Breast epithelium (tissue), 3 donors: ENCODE measurements around the gene CHN2.

Source experiments
- POLR2A ChIP-seq: fragments of 450-650 bp; IDR thresholded peaks from one replicate; pipeline ENCODE4 v1.6.1; 2016; ENCODE audit warnings: antibody characterized with exemption, mild to moderate bottlenecking, moderate library complexity
- POLR2AphosphoS5 ChIP-seq, 3 donors: sonication (generic); formaldehyde crosslinking; IDR thresholded peaks; one replicate each; pipeline ENCODE4 v1.6.1; 2017; ENCODE audit warnings: antibody characterized with exemption in 3 of 3
- TF ChIP-seq, protein P1 (sequence below), 3 donors: fragments of 450-650 bp; IDR thresholded peaks; one replicate each; pipeline ENCODE4 v1.5.1; 2016 to 2017; ENCODE audit warnings: antibody characterized with exemption in 3 of 3, mild to moderate bottlenecking in 3 of 3, moderate library complexity in 3 of 3

DNA sequence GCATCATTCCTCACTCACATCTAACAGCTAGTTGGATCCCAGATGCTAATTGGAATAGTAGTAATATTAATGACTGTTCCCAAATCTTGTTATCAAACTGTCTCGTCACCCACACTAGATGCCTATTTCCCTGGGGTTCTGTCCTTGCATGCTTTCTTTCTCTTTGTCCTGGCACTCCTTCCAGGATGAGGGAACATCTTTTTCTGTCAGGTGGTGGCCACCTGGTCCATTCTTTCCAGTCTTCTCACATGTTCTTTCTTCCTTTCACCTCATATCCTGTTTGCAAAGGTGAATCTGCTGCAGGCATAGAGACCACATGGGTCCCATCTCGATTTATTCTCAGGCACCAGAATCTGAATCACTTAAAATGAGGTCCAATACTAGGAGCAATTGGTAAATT lies 126.0 kb downstream of the CHN2 start:
- TF ChIP-seq POLR2A: no peak
- TF ChIP-seq, protein P1, sequence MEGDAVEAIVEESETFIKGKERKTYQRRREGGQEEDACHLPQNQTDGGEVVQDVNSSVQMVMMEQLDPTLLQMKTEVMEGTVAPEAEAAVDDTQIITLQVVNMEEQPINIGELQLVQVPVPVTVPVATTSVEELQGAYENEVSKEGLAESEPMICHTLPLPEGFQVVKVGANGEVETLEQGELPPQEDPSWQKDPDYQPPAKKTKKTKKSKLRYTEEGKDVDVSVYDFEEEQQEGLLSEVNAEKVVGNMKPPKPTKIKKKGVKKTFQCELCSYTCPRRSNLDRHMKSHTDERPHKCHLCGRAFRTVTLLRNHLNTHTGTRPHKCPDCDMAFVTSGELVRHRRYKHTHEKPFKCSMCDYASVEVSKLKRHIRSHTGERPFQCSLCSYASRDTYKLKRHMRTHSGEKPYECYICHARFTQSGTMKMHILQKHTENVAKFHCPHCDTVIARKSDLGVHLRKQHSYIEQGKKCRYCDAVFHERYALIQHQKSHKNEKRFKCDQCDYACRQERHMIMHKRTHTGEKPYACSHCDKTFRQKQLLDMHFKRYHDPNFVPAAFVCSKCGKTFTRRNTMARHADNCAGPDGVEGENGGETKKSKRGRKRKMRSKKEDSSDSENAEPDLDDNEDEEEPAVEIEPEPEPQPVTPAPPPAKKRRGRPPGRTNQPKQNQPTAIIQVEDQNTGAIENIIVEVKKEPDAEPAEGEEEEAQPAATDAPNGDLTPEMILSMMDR (IDR thresholded peaks at IDR 0.05): no peak
- TF ChIP-seq POLR2AphosphoS5 (IDR thresholded peaks at IDR 0.05): no peak
